ENCODE data around the gene LY6G5C. TPM values are rescaled to one million over a fixed set of nuclear protein-coding genes. Genes with fewer than 3 reads are reported as not detected.

Gene LY6G5C
- total and polyA plus RNA-seq, 4 donors, result 0.59 to 2.5 (median 1.1) TPM

GRCh38 chr6:31639449-31639861 is 41.4 kb downstream of the LY6G5C start:
- no peaks in the 10 kb centered on the region for H3K27me3 ChIP-seq (ENCODE audit: control insufficient read depth in 4 of 4, insufficient read depth in 4 of 4, low read length in 3 of 4)
- TF ChIP-seq GABPA (IDR thresholded peaks at IDR 0.05 in 1 of 2, conservative IDR thresholded peaks at IDR 0.05 in 1 of 2) (no peak), FOXA1 (IDR thresholded peaks at IDR 0.05) (no peak), REST (IDR thresholded peaks at IDR 0.05) (no peak), YY1 (IDR thresholded peaks at IDR 0.05) (no peak), RAD21 (IDR thresholded peaks at IDR 0.05) (no peak), ATF3 (IDR thresholded peaks at IDR 0.05) (no peak), SP1 (IDR thresholded peaks at IDR 0.05) (no peak), JUND (IDR thresholded peaks at IDR 0.05) (no peak), TAF1 (conservative IDR thresholded peaks at IDR 0.05) (no peak), CTCF (IDR thresholded peaks at IDR 0.05; ENCODE audit: low read depth, low read length, missing input control) (no peak), MAX (IDR thresholded peaks at IDR 0.05) (no peak), HNF4G (IDR thresholded peaks at IDR 0.05) (no peak), RXRA (IDR thresholded peaks at IDR 0.05) (no peak), HNF4A (conservative IDR thresholded peaks at IDR 0.05) (no peak), FOXA2 (IDR thresholded peaks at IDR 0.05) (no peak), EGR1 (IDR thresholded peaks at IDR 0.05; ENCODE audit: low read depth in 2 of 2) (no peak), ZBTB33 (IDR thresholded peaks at IDR 0.05) (no peak), NR2F2 (IDR thresholded peaks at IDR 0.05) (no peak)
- WGBS, result 92% methylated on average over 10 of the region's 10 CpGs
- H3K36me3 ChIP-seq (ENCODE audit: control insufficient read depth in 4 of 4, insufficient read depth in 3 of 4, low read depth in 1 of 4, low read length in 3 of 4), result peaks cover 36 to 87% (median 60%) of the 10 kb centered on the region in 4 donors
- H3K4me3 ChIP-seq (ENCODE audit: low read depth in 1 of 3, low read length in 3 of 3), result no peak overlapping the region
- H3K27ac ChIP-seq (ENCODE audit: low read depth in 1 of 2, low read length in 2 of 2), result no peak overlapping the region
- H3K4me1 ChIP-seq (ENCODE audit: control insufficient read depth in 4 of 4, insufficient read depth in 4 of 4, low read length in 3 of 4), result peaks cover 0 to 27% (median 22%) of the 10 kb centered on the region in 4 donors
- DNase-seq (ENCODE audit: low spot score), result no peak
- H3K9me3 ChIP-seq (ENCODE audit: control insufficient read depth in 4 of 4, low read length in 3 of 4), result no peaks in the 10 kb centered on the region
- no peak overlapping the region for H3K9ac ChIP-seq (ENCODE audit: low read depth in 1 of 2, low read length in 2 of 2)

All from liver (tissue), 9 donors.